ENCODE data around the gene DHRS9. TPM values are rescaled to one million over a fixed set of nuclear protein-coding genes. Genes with fewer than 3 reads are reported as not detected.
"Not testable (repeated sequence)": the region's sequence is repeated elsewhere in the genome, so short reads cannot be mapped to it uniquely, and the experiment has no call there.

The DHRS9 gene
- total RNA-seq, 4 donors from 2014 or later: 2.1 to 19.6 (median 14.3) TPM

GRCh38 chr2:169131587-169132512, 62.5 kb downstream of the DHRS9 start:
- Histone ChIP-seq H3K27me3 (peaks cover 0 to 7% (median 0%) of the 10 kb centered on the region in 4 donors), H3K36me3 (no peaks in the 10 kb centered on the region), H3K4me3 (no peak overlapping the region), H3K27ac (no peak overlapping the region), H3K9me3 (no peaks in the 10 kb centered on the region), H3K4me1 (no peaks in the 10 kb centered on the region)
- TF ChIP-seq POLR2A (IDR thresholded peaks at IDR 0.05): no peak
- TF ChIP-seq, protein P1, sequence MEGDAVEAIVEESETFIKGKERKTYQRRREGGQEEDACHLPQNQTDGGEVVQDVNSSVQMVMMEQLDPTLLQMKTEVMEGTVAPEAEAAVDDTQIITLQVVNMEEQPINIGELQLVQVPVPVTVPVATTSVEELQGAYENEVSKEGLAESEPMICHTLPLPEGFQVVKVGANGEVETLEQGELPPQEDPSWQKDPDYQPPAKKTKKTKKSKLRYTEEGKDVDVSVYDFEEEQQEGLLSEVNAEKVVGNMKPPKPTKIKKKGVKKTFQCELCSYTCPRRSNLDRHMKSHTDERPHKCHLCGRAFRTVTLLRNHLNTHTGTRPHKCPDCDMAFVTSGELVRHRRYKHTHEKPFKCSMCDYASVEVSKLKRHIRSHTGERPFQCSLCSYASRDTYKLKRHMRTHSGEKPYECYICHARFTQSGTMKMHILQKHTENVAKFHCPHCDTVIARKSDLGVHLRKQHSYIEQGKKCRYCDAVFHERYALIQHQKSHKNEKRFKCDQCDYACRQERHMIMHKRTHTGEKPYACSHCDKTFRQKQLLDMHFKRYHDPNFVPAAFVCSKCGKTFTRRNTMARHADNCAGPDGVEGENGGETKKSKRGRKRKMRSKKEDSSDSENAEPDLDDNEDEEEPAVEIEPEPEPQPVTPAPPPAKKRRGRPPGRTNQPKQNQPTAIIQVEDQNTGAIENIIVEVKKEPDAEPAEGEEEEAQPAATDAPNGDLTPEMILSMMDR (IDR thresholded peaks at IDR 0.05): peak; percentile 71 to 87 (median 80)
- intact Hi-C loops (cut with DNase I): no loop called here
- DNase-seq: no peak
- WGBS, 2 donors: 32 to 33% methylated on average over 9 of the region's 9 CpGs

- H3K4me3 ChIP-seq; DNase-seq; H3K27me3 ChIP-seq; H3K27ac ChIP-seq; H3K9me3 ChIP-seq; H3K4me1 ChIP-seq; H3K36me3 ChIP-seq; intact Hi-C loops (cut with DNase I): not testable (repeated sequence)
- 78 to 85% methylated on average over 6 of the region's 6 CpGs for WGBS, 2 donors
Measured at GRCh38 chr2:169134272-169134671, 64.9 kb downstream of the DHRS9 start.

DNA sequence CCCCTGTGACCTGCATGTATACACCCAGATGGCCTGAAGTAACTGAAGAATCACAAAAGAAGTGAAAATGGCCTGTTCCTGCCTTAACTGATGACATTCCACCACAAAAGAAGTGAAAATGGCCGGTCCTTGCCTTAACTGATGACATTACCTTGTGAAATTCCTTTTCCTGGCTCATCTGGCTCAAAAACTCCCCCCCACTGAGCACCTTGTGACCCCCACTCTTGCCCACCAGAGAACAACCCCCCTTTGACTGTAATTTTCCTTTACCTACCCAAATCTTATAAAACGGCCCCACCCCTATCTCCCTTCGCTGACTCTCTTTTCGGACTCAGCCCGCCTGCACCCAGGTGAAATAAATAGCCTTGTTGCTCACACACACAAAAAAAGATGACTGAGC, 67.1 kb downstream of the DHRS9 start:
- H3K27ac ChIP-seq; H3K27me3 ChIP-seq; H3K9me3 ChIP-seq; H3K4me1 ChIP-seq; DNase-seq; H3K36me3 ChIP-seq; H3K4me3 ChIP-seq; intact Hi-C loops (cut with DNase I): not testable (repeated sequence)
- WGBS, 2 donors: 76 to 88% methylated on average over 4 to 5 of the region's 5 CpGs

- Histone ChIP-seq H3K9me3 (no peaks in the 10 kb centered on the region), H3K4me1 (no peaks in the 10 kb centered on the region), H3K36me3 (no peaks in the 10 kb centered on the region), H3K27ac (no peak overlapping the region), H3K4me3 (no peak overlapping the region), H3K27me3 (peaks cover 0 to 7% (median 0%) of the 10 kb centered on the region in 4 donors)
- no peak for DNase-seq
- intact Hi-C loops (cut with DNase I): no loop called here
- no peak for TF ChIP-seq POLR2A (IDR thresholded peaks at IDR 0.05)
- TF ChIP-seq, protein P1 (IDR thresholded peaks at IDR 0.05): no peak
- 56 to 68% methylated on average over 3 of the region's 3 CpGs for WGBS, 2 donors
Measured at GRCh38 chr2:169136885-169137534, 67.6 kb downstream of the DHRS9 start.

DNA sequence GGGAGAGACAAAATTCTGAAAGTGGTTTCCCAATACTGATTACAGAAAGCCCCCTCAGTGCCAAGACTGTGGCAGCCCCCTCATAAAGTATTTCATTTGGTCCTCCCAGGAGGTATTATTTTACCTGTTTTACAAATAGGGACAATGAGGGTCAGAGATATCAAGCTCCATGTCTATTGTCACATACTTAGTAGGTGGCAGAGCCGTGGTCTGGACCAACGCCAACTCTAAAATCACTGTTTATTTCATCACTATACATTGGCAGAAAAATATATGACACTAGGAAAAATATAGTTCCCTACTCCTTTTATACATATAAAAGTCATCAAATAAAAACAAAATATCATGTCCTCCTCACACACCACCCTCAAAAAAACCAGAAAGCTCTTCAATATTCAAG, 68.6 kb downstream of the DHRS9 start:
- no peak overlapping the region for H3K27ac ChIP-seq
- no peak for TF ChIP-seq POLR2A (IDR thresholded peaks at IDR 0.05)
- TF ChIP-seq, protein P1 (IDR thresholded peaks at IDR 0.05): no peak
- intact Hi-C loops (cut with DNase I): no loop called here
- no peaks in the 10 kb centered on the region for H3K4me1 ChIP-seq
- no peak for DNase-seq
- H3K9me3 ChIP-seq: no peaks in the 10 kb centered on the region
- H3K36me3 ChIP-seq: no peaks in the 10 kb centered on the region
- no peak overlapping the region for H3K4me3 ChIP-seq
- WGBS, 2 donors: 50 to 56% methylated on average over 2 of the region's 2 CpGs
- no peaks in the 10 kb centered on the region for H3K27me3 ChIP-seq

DNA sequence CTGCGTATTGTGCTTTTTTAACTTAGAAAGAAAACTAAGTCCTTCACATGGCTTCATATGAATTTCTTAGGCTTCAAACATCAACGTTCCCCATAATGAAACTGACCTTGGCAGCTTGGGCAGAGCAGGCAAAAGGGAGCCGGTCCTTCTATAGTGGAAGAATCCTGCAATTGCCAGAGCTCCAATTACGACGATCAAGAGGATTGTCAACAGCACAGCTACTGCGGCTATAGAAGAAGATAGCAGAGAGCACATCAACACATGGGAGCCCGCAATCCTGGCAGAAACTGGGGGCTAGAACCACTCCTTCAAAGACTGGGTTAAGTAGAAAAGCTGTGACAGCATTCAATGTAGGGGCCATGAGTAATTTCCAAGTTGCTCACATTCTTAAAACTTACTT, 69.8 kb downstream of the DHRS9 start:
- Histone ChIP-seq H3K4me1 (no peaks in the 10 kb centered on the region), H3K36me3 (no peaks in the 10 kb centered on the region), H3K27me3 (no peaks in the 10 kb centered on the region), H3K27ac (no peak overlapping the region), H3K4me3 (no peak overlapping the region), H3K9me3 (no peaks in the 10 kb centered on the region)
- intact Hi-C loops (cut with DNase I): no loop called here
- WGBS, 2 donors: 85 to 89% methylated on average over 7 of the region's 7 CpGs
- DNase-seq: no peak
- TF ChIP-seq, protein P1 (IDR thresholded peaks at IDR 0.05): no peak
- TF ChIP-seq POLR2A (IDR thresholded peaks at IDR 0.05): no peak

Data from esophagus squamous epithelium (tissue), 5 donors.